IMR-90 (cell line): Measurements from ENCODE around the gene TRIM33. TPM values are rescaled to one million over a fixed set of nuclear protein-coding genes. Genes with fewer than 3 reads are reported as not detected.

Source experiments
- ATAC-seq: fragments of 200-7000 bp; cut with Tn5 transposase; 2 replicates; pipeline ENCODE4 v1.9.1; 2020; ENCODE audit warnings: low read depth, mild to moderate bottlenecking, moderate library complexity
- BruUV-seq: library from RNA; stranded (reverse); fragments of 400-500 nt; replicated peaks from 2 replicates; lab custom pipeline; 2021; lab: Mats Ljungman, UMichigan
- CTCF ChIA-PET: fragments of 300-600 bp; formaldehyde crosslinking; extraction: SDS; loops from one replicate; lab custom pipeline; 2021; ENCODE audit warnings: antibody characterized with exemption; lab: Yijun Ruan, JAX
- POLR2A ChIA-PET: fragments of 300-600 bp; sonication (Branson Sonifier 250); formaldehyde crosslinking; loops from one replicate; lab custom pipeline; 2022; ENCODE audit warnings: antibody characterized with exemption; ENCODE audit not compliant: unreplicated experiment; lab: Charles Lee
- DNase-seq: peaks from one replicate; pipeline ENCODE4 v3.0.0; 2013
- H2AFZ ChIP-seq: replicated peaks from 2 replicates; pipeline ENCODE3; 2013; ENCODE audit warnings: low read length, mild to moderate bottlenecking; ENCODE audit not compliant: poor library complexity
- H2AK5ac ChIP-seq: 2 replicates; pipeline ENCODE4 v1.6.1; 2013; ENCODE audit warnings: low read depth, low read length, inconsistent platforms
- H2AK9ac ChIP-seq: replicated peaks from 2 replicates; pipeline ENCODE3; 2013; ENCODE audit warnings: mild to moderate bottlenecking, low read depth, low read length, moderate library complexity; ENCODE audit not compliant: poor library complexity
- H2BK120ac ChIP-seq: 2 replicates; pipeline ENCODE4 v1.6.1; 2013; ENCODE audit warnings: low read depth, low read length, inconsistent platforms
- H2BK15ac ChIP-seq: 3 replicates; pipeline ENCODE4 v1.6.1; 2013; ENCODE audit warnings: low read depth, low read length, inconsistent platforms
- H2BK20ac ChIP-seq: 2 replicates; pipeline ENCODE4 v1.6.1; 2013; ENCODE audit warnings: low read depth, mild to moderate bottlenecking, inconsistent platforms, low read length, moderate library complexity
- H2BK5ac ChIP-seq: 2 replicates; pipeline ENCODE4 v1.6.1; 2013; ENCODE audit warnings: mild to moderate bottlenecking, low read depth, low read length, inconsistent platforms; ENCODE audit not compliant: poor library complexity, severe bottlenecking
- H3K14ac ChIP-seq: replicated peaks from 2 replicates; pipeline ENCODE4 v1.6.1; 2013; ENCODE audit warnings: low read depth, low read length, inconsistent platforms
- H3K18ac ChIP-seq: 2 replicates; pipeline ENCODE4 v1.6.1; 2013; ENCODE audit warnings: low read depth, low read length, control low read depth
- H3K23ac ChIP-seq: 2 replicates; pipeline ENCODE4 v1.6.1; 2013; ENCODE audit warnings: low read depth, low read length, inconsistent platforms
- H3K27ac ChIP-seq: 2 replicates; pipeline ENCODE4 v1.5.1; 2013; ENCODE audit warnings: mild to moderate bottlenecking, control low read depth, low read length; ENCODE audit not compliant: insufficient read depth
- H3K27me3 ChIP-seq: 2 replicates; pipeline ENCODE4 v1.6.1; 2013; ENCODE audit warnings: low read length; ENCODE audit not compliant: control insufficient read depth, insufficient read depth
- H3K36me3 ChIP-seq: 2 replicates; pipeline ENCODE4 v1.6.1; 2013; ENCODE audit warnings: low read length, mixed read lengths; ENCODE audit not compliant: control insufficient read depth, insufficient read depth
- H3K4ac ChIP-seq: 2 replicates; pipeline ENCODE4 v1.6.1; 2013; ENCODE audit warnings: low read depth, low read length, inconsistent platforms
- H3K4me1 ChIP-seq: 2 replicates; pipeline ENCODE4 v1.6.1; 2013; ENCODE audit warnings: low read length, mixed read lengths; ENCODE audit not compliant: control insufficient read depth, insufficient read depth
- H3K4me2 ChIP-seq: 2 replicates; pipeline ENCODE4 v1.6.1; 2013; ENCODE audit warnings: low read depth, mild to moderate bottlenecking, control low read depth, low read length, moderate library complexity
- H3K4me3 ChIP-seq: 2 replicates; pipeline ENCODE4 v1.5.1; 2013; ENCODE audit warnings: low read depth, mild to moderate bottlenecking, control low read depth, low read length, moderate library complexity; ENCODE audit not compliant: insufficient read depth
- H3K56ac ChIP-seq: 2 replicates; pipeline ENCODE4 v1.6.1; 2013; ENCODE audit warnings: low read length, inconsistent platforms; ENCODE audit not compliant: insufficient read depth; ENCODE audit errors: extremely low read depth
- H3K79me1 ChIP-seq, 2 experiments: 2 replicates each; pipeline ENCODE4 v1.6.1; 2013; ENCODE audit warnings: low read length in 2 of 2, inconsistent platforms in 1 of 2, low read depth in 1 of 2
- H3K9ac ChIP-seq: 2 replicates; pipeline ENCODE4 v1.6.1; 2013; ENCODE audit warnings: low read depth, low read length, control low read depth
- H3K9me1 ChIP-seq: 2 replicates; pipeline ENCODE4 v1.6.1; 2013; ENCODE audit warnings: low read length, inconsistent platforms; ENCODE audit not compliant: insufficient read depth
- H3K9me3 ChIP-seq: 2 replicates; pipeline ENCODE4 v1.6.1; 2013; ENCODE audit warnings: low read length; ENCODE audit not compliant: control insufficient read depth, insufficient read depth
- H4K20me1 ChIP-seq: 2 replicates; pipeline ENCODE4 v1.6.1; 2013; ENCODE audit warnings: low read length, inconsistent platforms; ENCODE audit not compliant: insufficient read depth
- H4K5ac ChIP-seq: 2 replicates; pipeline ENCODE4 v1.6.1; 2013; ENCODE audit warnings: mild to moderate bottlenecking, low read depth, low read length, control low read depth
- H4K8ac ChIP-seq, 2 experiments: 2 replicates each; pipeline ENCODE4 v1.6.1; 2013; ENCODE audit warnings: low read depth in 2 of 2, low read length in 2 of 2, control low read depth in 1 of 2, inconsistent platforms in 1 of 2
- H4K91ac ChIP-seq: 2 replicates; pipeline ENCODE4 v1.6.1; 2013; ENCODE audit warnings: low read depth, low read length, inconsistent platforms; ENCODE audit not compliant: insufficient read depth
- NFE2L2 ChIP-seq: fragments of 150-350 bp; IDR thresholded peaks from 2 replicates; pipeline ENCODE4 v1.6.1; 2016; ENCODE audit warnings: low read depth, mild to moderate bottlenecking, low read length
- USF2 ChIP-seq: fragments of 150-350 bp; IDR thresholded peaks from 2 replicates; pipeline ENCODE4 v1.6.1; 2017; ENCODE audit warnings: mild to moderate bottlenecking, antibody characterized with exemption, low read length, low read depth
- WGBS, 2 experiments: methylation state at CpG; one replicate each; pipeline versions ENCODE4 v1.1.5 to v1.1.7; 2013; ENCODE audit warnings: missing lambda C conversion rate in 2 of 2; ENCODE audit not compliant: insufficient read length in 1 of 2; ENCODE audit errors: extremely low coverage in 2 of 2; 5-methylcytosine and 5-hydroxymethylcytosine counted together
- dilution Hi-C: fragments of 300-500 bp; cut with HindIII; formaldehyde crosslinking; loops from one replicate; pipeline ENCODE4 v1.14.3; 2018; ENCODE audit warnings: low sequenced_read_pairs; ENCODE audit not compliant: unreplicated experiment
- in situ Hi-C: fragments of 300-500 bp; cut with MboI; formaldehyde crosslinking; loops from 3 replicates; pipeline ENCODE4 v1.14.3; 2019; ENCODE audit warnings: low sequenced_read_pairs, inconsistent platforms, mixed read lengths
- intact Hi-C: fragments of 100-400 bp; cut with micrococcal nuclease; formaldehyde crosslinking; loops from 2 replicates; pipeline ENCODE4 v1.10.0; 2022
- polyA plus RNA-seq, 3 experiments: library from polyadenylated mRNA; depleted of rRNA; stranded (reverse); fragments of >200 nt; gene quantifications; 2 replicates each; pipeline ENCODE4 v1.2.3, GENCODE V29; 2012; ENCODE audit warnings: low replicate concordance in 1 of 3
- total RNA-seq: library from RNA; depleted of rRNA; stranded (reverse); fragments of >200 nt; gene quantifications from 2 replicates; pipeline ENCODE4 v1.2.3, GENCODE V29; 2012

TRIM33 gene
- total and polyA plus RNA-seq, 2 of the 4 experiments (the other 2 are of a cell fraction), result 9.5 to 40.1 TPM

- intact Hi-C loops (no loop called here), dilution Hi-C loops (no loop called here), in situ Hi-C loops (no loop called here)
- H2AK9ac ChIP-seq, result no peak overlapping the region
- POLR2A ChIA-PET, result no interaction called here
- H2BK15ac ChIP-seq, result no peak overlapping the region
- H3K9me1 ChIP-seq, result no peaks in the 10 kb centered on the region
- no peak overlapping the region for H3K4me3 ChIP-seq
- H4K20me1 ChIP-seq, result no peaks in the 10 kb centered on the region
- no peak for DNase-seq
- no peak overlapping the region for H2BK120ac ChIP-seq
- H3K9me3 ChIP-seq, result peaks cover 4% of the 10 kb centered on the region
- TF ChIP-seq USF2 (peak; percentile 26), NFE2L2 (no peak)
- peak; percentile 32 for ATAC-seq
- H3K27me3 ChIP-seq, result no peaks in the 10 kb centered on the region
- CTCF ChIA-PET, result interaction anchor here (0.9 to 1.0 kb wide), 2 partner anchors 17 to 23 kb away, joined by 3 to 5 read pairs; no protein-coding TSS in a partner anchor
- no peak overlapping the region for H4K5ac ChIP-seq
- no peak overlapping the region for H2AK5ac ChIP-seq
- H3K23ac ChIP-seq, result no peak overlapping the region
- no peak overlapping the region for H3K27ac ChIP-seq
- no peak overlapping the region for H2AFZ ChIP-seq
- H3K79me1 ChIP-seq, result no peaks in the 10 kb centered on the region
- no peak overlapping the region for H4K91ac ChIP-seq
- H3K4me1 ChIP-seq, result no peaks in the 10 kb centered on the region
- whole genome bisulfite sequencing, 2 experiments, result no CpG with 5 or more reads among the region's 1 CpG
- no peak overlapping the region for H3K4ac ChIP-seq
- no peak overlapping the region for H3K18ac ChIP-seq
- H3K4me2 ChIP-seq, result no peak overlapping the region
- H4K8ac ChIP-seq, result no peak overlapping the region
- H2BK20ac ChIP-seq, result no peak overlapping the region
- H3K9ac ChIP-seq, result no peak overlapping the region
- no peak overlapping the region; the same call in 1 of the 2 replicates for H3K14ac ChIP-seq
- no peak overlapping the region for H3K56ac ChIP-seq
- no peak overlapping the region for H2BK5ac ChIP-seq
- BruUV-seq, result no TSS peak
- H3K36me3 ChIP-seq, result no peaks in the 10 kb centered on the region
These were observed 141.1 kb downstream of the TRIM33 start for GRCh38 chr1:114369930-114370329.
